DMS53 treated with DMSO at 0.1 percent for 48 hours (cell line): ENCODE data around the gene NEUROD2.
A peak's percentile ranks its signal among the peaks of the same experiment; 100 is the strongest.
"Not testable (repeated sequence)": the region's sequence is repeated elsewhere in the genome, so short reads cannot be mapped to it uniquely, and the experiment has no call there.

Experiments used
- DNase-seq: peaks from one replicate; lab custom pipeline; 2025; ENCODE audit not compliant: unreplicated experiment; lab: John Stamatoyannopoulos, UW

NEUROD2 gene

DNA sequence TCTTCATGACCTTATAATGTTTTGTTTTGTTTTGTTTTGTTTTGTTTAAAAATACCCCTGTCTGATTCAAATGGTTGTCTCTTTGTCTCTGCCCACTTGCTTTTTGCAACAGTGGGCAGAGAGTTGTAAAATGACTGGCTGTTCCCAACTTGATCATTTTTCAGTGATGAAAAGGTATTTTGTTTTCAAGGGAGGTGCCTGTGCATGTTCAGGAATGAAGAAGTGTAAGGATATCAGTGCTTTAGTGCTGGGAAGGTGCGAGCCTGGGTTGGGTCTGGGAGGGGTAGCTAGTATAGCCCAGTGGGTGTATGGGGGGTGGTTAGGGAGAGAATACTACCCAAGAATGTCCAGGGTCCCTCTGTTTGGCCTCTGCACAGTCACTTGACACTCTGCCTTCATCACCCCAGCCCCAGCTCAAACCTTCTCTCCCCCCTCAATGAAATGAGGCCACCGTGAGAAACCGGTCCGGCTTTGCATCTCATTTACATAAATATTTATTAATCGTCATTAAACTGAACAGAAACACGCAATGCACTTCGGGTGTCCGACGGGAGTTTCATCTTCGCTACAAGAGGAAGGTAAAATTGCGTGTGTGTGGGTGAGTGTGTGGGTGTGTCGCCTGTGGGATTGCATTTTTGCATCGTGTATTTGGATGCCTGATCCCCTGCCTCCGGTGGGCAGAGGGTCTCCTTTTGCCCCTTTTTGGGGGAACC lies 4.3 kb downstream of the NEUROD2 start:
- no peak for DNase-seq

- no peak for DNase-seq
Observed at GRCh38 chr17:39602533-39603303, 5.0 kb downstream of the NEUROD2 start.

DNA sequence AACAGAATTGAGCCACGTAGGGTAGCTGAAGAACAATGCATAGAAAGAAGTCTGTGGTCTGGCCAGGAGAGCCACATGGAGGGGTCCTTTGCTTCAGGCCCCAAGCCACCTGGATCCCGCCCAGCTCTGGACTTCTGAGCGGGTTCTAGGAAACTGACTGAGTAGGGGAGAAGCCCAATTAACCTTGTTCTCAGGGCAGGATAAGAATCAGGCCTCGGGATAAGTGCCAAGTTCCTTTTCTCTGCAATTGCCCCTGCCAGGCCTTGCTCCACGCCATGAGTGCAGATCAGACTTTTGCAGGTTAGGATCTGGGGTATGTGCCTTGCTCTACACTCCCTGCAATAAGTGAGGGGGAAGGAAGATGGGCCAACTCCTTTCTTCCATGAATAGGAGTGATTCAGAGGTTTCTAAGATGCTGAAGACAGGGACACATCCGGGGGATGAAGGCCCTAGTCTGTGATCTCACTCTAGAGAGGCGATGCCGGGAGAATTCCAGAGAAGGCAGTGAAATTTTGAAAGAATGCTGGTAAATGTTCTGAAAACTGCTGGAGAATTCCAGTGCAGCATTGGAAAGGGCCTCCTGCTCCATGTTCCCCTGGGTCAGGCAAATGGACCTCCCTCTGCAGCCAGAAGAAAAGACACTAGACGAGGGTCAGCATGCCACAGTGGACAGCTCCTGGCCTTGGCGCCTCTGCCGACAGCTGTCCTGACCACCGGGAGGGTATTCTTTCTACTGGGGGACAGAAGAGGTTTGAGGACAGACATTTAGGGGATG lies 5.8 kb downstream of the NEUROD2 start:
- DNase-seq: no peak

DNA sequence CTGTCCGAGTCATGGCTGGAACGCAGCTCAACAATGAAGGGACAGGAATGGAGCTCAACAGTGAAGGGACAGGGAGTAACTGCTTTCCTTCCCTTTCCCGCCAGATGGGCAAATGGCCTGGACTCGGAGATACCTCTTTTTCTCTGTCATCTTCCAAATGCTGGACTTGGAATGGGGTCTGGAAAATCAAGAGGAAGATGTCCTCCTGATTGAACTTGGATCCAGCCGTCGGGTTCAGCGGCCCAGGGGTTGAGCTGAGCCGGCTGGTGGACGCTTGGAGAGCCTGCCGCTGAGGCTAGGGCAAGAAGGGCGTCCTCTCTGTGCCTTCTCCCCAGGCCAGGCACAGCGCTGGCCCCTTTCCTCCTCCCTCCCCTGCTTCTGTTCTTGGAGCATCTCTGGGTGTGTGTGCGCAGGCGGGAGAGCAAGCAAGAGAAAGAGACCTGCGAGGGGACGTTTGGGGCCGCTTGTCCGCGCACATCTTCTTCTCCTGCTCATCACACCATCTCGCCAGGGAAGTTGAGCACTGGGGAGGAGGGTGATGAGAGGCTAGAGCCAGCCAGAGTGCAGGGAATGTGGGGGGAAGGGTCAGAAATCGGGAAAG lies 6.6 kb downstream of the NEUROD2 start:
- DNase-seq: no peak

- DNase-seq: no peak
Observed at GRCh38 chr17:39600288-39600996, 7.3 kb downstream of the NEUROD2 start.

- DNase-seq: no peak
Observed at GRCh38 chr17:39599665-39600231, 8.0 kb downstream of the NEUROD2 start.

DNA sequence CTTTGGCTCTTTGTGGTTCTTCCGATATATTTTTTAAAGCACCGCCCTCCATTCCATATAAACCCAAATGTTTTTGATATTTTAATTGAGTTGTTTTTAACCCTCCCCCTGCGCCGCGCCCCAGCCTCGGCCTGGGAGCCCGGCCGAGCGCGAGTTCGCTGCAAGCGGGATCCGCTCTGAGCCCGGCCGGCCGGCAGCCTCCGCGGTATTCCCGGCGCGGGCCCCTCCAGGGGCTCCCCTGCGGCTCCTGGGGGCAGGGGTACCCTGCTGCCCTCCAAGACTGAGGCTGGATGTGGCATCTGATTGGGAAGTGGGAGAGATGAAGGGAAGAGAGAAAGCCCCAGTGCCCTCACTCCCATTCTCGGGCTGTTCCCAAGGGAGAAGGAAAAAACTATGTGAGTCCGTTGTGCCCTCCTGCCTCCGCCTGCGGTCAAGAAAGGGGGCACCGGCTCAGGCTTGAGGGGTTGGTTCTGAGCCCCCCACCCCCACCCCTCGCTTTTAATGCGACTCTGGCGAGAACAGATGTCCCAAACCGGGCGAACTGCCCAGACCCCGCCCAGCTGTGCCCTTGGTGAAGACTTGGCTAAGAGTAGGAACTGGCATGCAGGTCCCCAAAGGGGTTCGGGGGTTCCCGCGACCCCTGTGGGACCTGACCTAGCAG lies 8.6 kb downstream of the NEUROD2 start:
- no peak for DNase-seq

DNA sequence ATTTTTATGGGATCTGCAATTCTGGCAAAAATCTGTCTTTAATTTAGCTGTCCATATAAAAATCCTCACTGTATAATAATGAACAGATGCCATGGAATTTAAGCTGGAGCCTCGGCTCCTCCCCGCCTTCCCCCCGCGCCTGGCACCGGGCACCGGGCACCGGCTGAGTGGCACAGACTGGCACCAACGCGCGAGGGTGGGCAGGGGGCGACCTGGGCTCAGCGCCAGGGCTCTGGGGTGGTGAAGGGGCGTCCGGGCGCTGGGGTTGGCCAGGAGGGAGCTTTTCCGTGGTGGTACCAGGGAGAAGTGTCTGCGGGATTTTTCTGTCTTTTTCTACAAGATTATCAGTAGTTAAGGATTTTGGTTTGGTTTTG lies 9.1 kb downstream of the NEUROD2 start:
- no peak for DNase-seq

DNA sequence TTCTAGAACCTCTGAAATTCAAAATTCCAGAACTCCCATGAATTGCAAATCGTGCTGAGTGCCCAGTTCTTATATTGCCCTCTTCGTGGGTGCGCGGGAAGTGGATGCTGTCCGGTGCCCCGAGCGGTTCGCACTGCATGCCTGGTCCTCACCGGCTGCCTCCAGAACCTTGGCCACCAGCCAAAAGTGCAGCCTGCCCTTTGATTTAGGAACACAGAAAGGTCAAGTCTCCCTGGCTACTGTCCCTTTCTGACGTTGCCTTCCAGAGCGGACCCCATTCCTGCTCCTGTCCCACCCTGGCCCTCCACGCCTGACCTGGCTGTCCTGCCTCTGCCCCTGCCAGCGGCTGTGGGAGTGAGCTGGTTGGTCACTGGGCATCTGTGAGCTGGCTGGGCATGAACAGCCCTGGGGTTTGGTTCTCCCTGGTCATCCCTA lies 9.7 kb downstream of the NEUROD2 start:
- no peak for DNase-seq

DNA sequence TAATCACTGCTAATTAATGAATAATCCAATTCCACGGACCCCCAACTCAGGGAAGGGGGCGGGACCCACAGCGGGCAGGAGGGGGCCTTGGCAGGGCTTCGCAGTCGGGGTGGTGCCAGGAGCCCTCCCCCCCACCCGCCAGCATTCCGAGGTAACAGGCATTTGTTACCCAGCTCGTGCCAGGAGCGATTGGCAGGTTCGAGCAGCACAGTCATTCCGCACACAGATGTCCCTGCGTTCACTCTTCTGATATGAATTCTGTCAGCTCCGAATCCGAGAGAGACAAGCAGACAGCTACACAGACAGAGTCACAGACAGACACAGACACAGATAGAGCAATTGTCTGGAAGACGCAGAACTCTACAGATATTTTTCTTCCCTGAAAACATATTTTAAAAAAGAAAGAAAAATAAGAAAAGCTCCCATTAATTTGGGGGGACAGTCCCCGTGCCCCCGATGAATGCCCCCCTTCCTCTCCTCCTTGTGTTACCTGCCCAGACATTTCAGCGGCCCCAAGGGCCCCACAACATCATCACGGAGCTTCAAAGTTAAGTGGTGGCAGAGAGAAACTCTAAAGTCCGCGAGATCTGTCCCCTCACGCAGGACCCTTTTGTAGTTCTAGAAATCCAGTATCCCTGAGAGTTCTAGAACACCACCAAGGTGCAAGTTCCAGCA lies 10.2 kb downstream of the NEUROD2 start:
- no peak for DNase-seq

GRCh38 chr17:39596543-39597267 lies 11.0 kb downstream of the NEUROD2 start:
- no peak for DNase-seq

DNA sequence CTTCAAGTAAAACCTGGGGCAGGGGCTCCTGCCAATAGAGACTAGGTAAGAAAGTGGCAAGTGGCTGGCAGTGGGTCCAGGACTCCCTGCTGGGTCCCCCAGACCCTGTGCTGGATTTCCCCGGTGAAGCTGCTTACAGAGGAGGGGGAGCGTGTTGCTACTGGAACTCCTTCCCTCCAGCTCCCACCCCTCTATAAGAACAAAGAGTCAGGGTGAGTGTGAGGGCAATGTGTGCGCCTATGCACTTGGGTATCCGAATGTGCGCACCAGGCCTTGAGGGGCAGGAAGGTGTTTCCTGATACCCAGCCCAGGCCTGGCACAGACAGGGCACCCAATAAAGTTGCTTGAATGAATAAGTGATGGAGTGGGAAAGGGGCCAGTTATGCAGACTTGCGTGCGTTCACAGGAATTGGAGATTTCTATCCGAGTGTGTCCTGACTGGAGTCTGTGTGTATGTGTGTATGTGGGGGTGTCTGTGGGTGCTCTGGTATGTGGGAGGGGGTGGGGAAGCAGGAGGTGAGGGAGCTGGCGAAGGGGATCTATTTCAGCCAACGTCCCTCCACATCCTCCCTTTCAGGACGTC lies 11.7 kb downstream of the NEUROD2 start:
- DNase-seq: no peak

DNA sequence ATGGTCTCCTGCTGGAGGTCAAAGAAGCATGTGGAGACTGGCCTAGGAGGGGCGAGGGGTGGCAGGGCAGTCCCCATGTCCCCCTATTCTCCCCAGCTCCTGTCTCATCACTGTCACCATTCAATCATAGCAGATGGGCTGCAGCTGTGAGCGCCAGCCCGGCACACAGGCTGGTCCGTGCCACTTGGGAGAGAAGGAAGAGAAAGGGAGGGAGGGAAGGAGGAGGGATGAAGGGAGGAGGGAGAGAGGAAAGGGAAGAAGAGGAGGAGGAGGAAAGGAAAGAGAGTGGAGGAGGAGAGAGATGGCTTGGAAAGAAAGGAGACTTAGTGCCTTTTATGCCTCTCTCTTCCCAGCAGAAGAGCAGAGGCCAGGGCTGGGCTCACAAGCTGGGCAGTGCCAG lies 12.4 kb downstream of the NEUROD2 start:
- DNase-seq: no peak

GRCh38 chr17:39593371-39593770 lies 14.3 kb downstream of the NEUROD2 start:
- no peak for DNase-seq

- peak; percentile 34 for DNase-seq
Observed at GRCh38 chr17:39591958-39592954, 15.5 kb downstream of the NEUROD2 start.

DNA sequence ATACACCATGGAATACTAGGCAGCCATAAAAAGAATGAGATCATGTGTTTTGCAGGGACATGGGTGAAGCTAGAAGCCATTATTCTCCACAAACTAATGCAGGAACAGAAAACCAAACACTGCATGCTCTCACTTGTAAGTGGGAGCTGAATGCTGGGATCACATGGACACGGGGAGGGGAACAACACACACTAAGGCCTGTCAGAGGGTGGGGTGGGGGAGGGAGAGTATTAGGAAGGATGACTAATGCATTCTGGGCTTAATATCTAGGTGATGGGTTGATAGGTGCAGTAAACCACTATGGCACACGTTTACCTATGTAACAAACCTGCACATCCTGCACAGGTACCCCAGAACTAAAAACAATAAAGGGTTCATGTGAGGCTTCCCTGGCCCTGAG lies 17.5 kb downstream of the NEUROD2 start:
- DNase-seq: not testable (repeated sequence)

DNA sequence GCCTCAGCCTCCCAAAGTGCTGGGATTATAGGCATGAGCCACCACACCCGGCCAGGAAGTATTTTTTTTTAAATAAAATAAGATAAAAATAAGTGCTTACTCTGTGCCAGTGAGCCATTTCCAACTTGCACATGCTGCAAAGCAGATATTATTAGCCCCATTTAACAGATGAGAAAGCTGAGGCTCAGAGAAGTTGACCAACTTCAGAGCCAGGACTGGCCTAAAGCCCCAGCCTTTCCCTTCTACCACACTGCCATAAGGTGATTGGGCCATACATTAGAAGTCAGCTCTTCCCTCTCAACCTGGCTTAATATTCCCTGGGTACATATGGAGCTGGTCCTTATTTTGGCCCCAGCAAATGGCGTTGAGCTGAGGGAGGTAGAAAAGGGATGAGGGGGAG lies 25.1 kb downstream of the NEUROD2 start:
- no peak for DNase-seq
